GM12874 (cell line): ENCODE data around the gene TAF1D.

Source experiments
- CTCF ChIP-seq: IDR thresholded peaks from 2 replicates; pipeline ENCODE4 v1.5.1; 2011; ENCODE audit warnings: low read depth, mild to moderate bottlenecking, control low read depth, low read length, moderate library complexity; ENCODE audit not compliant: insufficient read depth

The TAF1D gene

GRCh38 chr11:93712678-93713077 is 28.6 kb downstream of the TAF1D start:
- no peak for TF ChIP-seq CTCF

- no peak for TF ChIP-seq CTCF
Observed at GRCh38 chr11:93710239-93710638, 31.1 kb downstream of the TAF1D start.

GRCh38 chr11:93704237-93704636 is 37.1 kb downstream of the TAF1D start:
- 0 out of 2 replicates have a peak, but pooled peaks have one; percentile 4 for TF ChIP-seq CTCF

GRCh38 chr11:93700830-93701229 is 40.5 kb downstream of the TAF1D start:
- TF ChIP-seq CTCF, result no peak

- no peak for TF ChIP-seq CTCF
Observed at GRCh38 chr11:93697611-93698010, 43.7 kb downstream of the TAF1D start.

GRCh38 chr11:93694557-93694956 is 46.7 kb downstream of the TAF1D start:
- TF ChIP-seq CTCF, result no peak

GRCh38 chr11:93694109-93694508 is 47.2 kb downstream of the TAF1D start:
- TF ChIP-seq CTCF, result no peak

- no peak for TF ChIP-seq CTCF
Observed at GRCh38 chr11:93689240-93689639, 52.1 kb downstream of the TAF1D start.
